Psoas muscle (tissue), 8 donors: ENCODE results near the gene PALM2AKAP2. TPM values are rescaled to one million over a fixed set of nuclear protein-coding genes. Genes with fewer than 3 reads are reported as not detected.
A peak's percentile ranks its signal among the peaks of the same experiment; 100 is the strongest.

ENCODE experiments used
- ATAC-seq, 4 donors: fragments of 200-7000 bp; cut with Tn5 transposase; one replicate each; pipeline ENCODE4 v1.9.1; 2020; ENCODE audit warnings: moderate library complexity in 3 of 4, mild to moderate bottlenecking in 2 of 4
- DNase-seq, 2 donors: peaks; one replicate each; pipeline ENCODE4 v3.0.0-alpha.2; 2020
- H3K27ac ChIP-seq: fragments of 200-600 bp; one replicate; pipeline ENCODE4 v1.8.0; 2022
- H3K27me3 ChIP-seq, 3 donors: fragments of 200-600 bp in 1 of 3; one replicate each; pipeline versions ENCODE4 v1.6.1 to v1.8.0; 2013 to 2022; ENCODE audit warnings: low read length in 2 of 3, mild to moderate bottlenecking in 2 of 3, moderate library complexity in 1 of 3; ENCODE audit not compliant: insufficient read depth in 3 of 3
- H3K36me3 ChIP-seq, 2 donors: fragments of 200-600 bp in 1 of 2; one replicate each; pipeline versions ENCODE4 v1.6.1 to v1.8.0; 2013 to 2022; ENCODE audit warnings: low read depth in 1 of 2, mild to moderate bottlenecking in 1 of 2, moderate library complexity in 1 of 2; ENCODE audit not compliant: insufficient read depth in 1 of 2
- H3K4me1 ChIP-seq: fragments of 200-600 bp; one replicate; pipeline ENCODE4 v1.8.0; 2022
- H3K4me3 ChIP-seq: fragments of 200-600 bp; one replicate; pipeline ENCODE4 v1.8.0; 2022; ENCODE audit warnings: mild to moderate bottlenecking
- H3K9me3 ChIP-seq: fragments of 200-600 bp; one replicate; pipeline ENCODE4 v1.8.0; 2022
- CTCF ChIP-seq: fragments of 200-600 bp; IDR thresholded peaks from one replicate; pipeline ENCODE4 v1.8.0; 2022; ENCODE audit warnings: antibody characterized with exemption
- WGBS, 3 donors: extraction: QIAGEN DNeasy Blood & Tissue Kit; methylation state at CpG; one replicate each; pipeline versions ENCODE4 v1.1.6 to v1.1.7; 2013; 5-methylcytosine and 5-hydroxymethylcytosine counted together
- intact Hi-C, 2 donors: fragments of 100-400 bp; cut with DNase I; formaldehyde crosslinking; loops; one replicate each; pipeline versions ENCODE4 v1.11.0 to v1.14.2; 2022
- polyA plus RNA-seq, 3 donors: library from polyadenylated mRNA; stranded (reverse); fragments of 200-250 nt; gene quantifications; one replicate each; pipeline ENCODE4 v1.2.3, GENCODE V29; 2013
- total RNA-seq, 4 donors: library from RNA; stranded (reverse); fragmentation: NEBNext Ultra II Directional in 2 of 4; extraction: Animal tissue kit (Norgen Biotek cat#: 25700) in 2 of 4; gene quantifications; one replicate each; pipeline versions ENCODE4 v1.2.1 to v1.2.4, GENCODE V29; 2021 to 2023
- donor health status: healthy with polysubstance abuse.
- donor health status: DM: no; HTN: no; CAD: no; lungs with moderate emphysema.
- donor health status: Bipolar disorder and iron deficiency.
- donor health status: healthy.
- donor health status: DM: yes; HTN: yes; CAD: no.
- donor health status: DM: no; HTN: no; CAD: no.
- donor health status: DM: no; HTN: no; CAD: no.
- donor health status: DM: yes; HTN: yes; CAD: no.

Gene PALM2AKAP2
- total and polyA plus RNA-seq, 7 donors = 0.16 to 16.6 (median 1.6) TPM

GRCh38 chr9:109767814-109768213 is 12.2 kb upstream of the PALM2AKAP2 start:
- ATAC-seq = no peak
- no peak overlapping the region for H3K4me3 ChIP-seq
- no peak overlapping the region for H3K27ac ChIP-seq
- peaks cover 20% of the 10 kb centered on the region for H3K4me1 ChIP-seq
- no peak for DNase-seq
- intact Hi-C loops = no loop called here
- no peaks in the 10 kb centered on the region for H3K36me3 ChIP-seq
- H3K27me3 ChIP-seq = peaks cover 0 to 2% (median 0%) of the 10 kb centered on the region in 3 donors
- TF ChIP-seq CTCF = no peak
- WGBS, 3 donors = 83 to 85% (median 84%) methylated on average over 1 of the region's 1 CpG
- no peaks in the 10 kb centered on the region for H3K9me3 ChIP-seq

- intact Hi-C loops = no loop called here
- H3K4me3 ChIP-seq = no peak overlapping the region
- peaks cover 20% of the 10 kb centered on the region for H3K4me1 ChIP-seq
- no peak overlapping the region for H3K27ac ChIP-seq
- peaks cover 0 to 2% (median 0%) of the 10 kb centered on the region in 3 donors for H3K27me3 ChIP-seq
- WGBS, 3 donors = 7 to 23% (median 10%) methylated on average over 2 of the region's 2 CpGs
- no peak for TF ChIP-seq CTCF
- ATAC-seq (peak in 2 of 4 donors; percentile 55 to 63), DNase-seq (no peak)
- no peaks in the 10 kb centered on the region for H3K36me3 ChIP-seq
- no peaks in the 10 kb centered on the region for H3K9me3 ChIP-seq
These were observed 10.7 kb upstream of the PALM2AKAP2 start for GRCh38 chr9:109769250-109769649.

- TF ChIP-seq CTCF = no peak
- Histone ChIP-seq H3K27me3 (peaks cover 0 to 4% (median 2%) of the 10 kb centered on the region in 3 donors), H3K4me1 (peaks cover 20% of the 10 kb centered on the region), H3K4me3 (no peak overlapping the region), H3K36me3 (no peaks in the 10 kb centered on the region), H3K27ac (no peak overlapping the region), H3K9me3 (no peaks in the 10 kb centered on the region)
- intact Hi-C loops = no loop called here
- WGBS, 3 donors = 90 to 95% (median 92%) methylated on average over 1 of the region's 1 CpG
- no peak for DNase-seq
- no peak for ATAC-seq
These were observed 9.9 kb upstream of the PALM2AKAP2 start for GRCh38 chr9:109770101-109770500.

GRCh38 chr9:109771087-109771486 is 8.9 kb upstream of the PALM2AKAP2 start:
- ATAC-seq = no peak
- Histone ChIP-seq H3K27ac (no peak overlapping the region), H3K9me3 (no peaks in the 10 kb centered on the region), H3K27me3 (peaks cover 0 to 4% (median 0%) of the 10 kb centered on the region in 3 donors), H3K4me3 (no peak overlapping the region), H3K4me1 (peaks cover 20% of the 10 kb centered on the region), H3K36me3 (no peaks in the 10 kb centered on the region)
- DNase-seq = no peak
- TF ChIP-seq CTCF = no peak
- intact Hi-C loops = no loop called here
- 20 to 28% (median 27%) methylated on average over 2 of the region's 2 CpGs for WGBS, 3 donors
